Activated T-cell treated with anti-CD3 and anti-CD28 coated beads for 48 hours (primary cell): ENCODE measurements around the gene CACNA2D4.

Experiments used
- DNase-seq: peaks from one replicate; pipeline ENCODE4 v3.0.0-alpha.2; 2020; ENCODE audit warnings: low read depth

CACNA2D4 gene

GRCh38 chr12:1870998-1871917, 47.2 kb downstream of the CACNA2D4 start:
- no peak for DNase-seq

DNA sequence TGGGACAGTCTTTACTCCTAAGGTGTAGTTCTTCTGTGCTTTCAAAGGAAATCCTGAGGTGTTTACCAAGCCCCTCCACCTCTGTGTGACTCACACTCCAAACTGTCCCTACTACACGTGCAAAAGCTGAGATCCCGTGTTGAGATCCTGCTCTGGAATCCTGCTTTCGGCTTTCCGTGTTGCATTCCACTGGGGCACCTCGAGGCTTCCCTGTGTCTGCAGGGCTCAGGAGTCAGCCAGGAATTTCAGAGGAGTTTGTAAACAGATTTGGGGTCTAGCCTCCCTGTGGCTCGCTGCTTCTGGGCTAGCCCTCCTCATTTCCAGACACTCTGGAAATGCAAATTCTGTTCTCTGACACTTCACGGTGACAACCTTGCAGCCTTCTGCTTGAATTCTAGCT, 48.4 kb downstream of the CACNA2D4 start:
- no peak for DNase-seq

GRCh38 chr12:1869145-1869544, 49.3 kb downstream of the CACNA2D4 start:
- no peak for DNase-seq

DNA sequence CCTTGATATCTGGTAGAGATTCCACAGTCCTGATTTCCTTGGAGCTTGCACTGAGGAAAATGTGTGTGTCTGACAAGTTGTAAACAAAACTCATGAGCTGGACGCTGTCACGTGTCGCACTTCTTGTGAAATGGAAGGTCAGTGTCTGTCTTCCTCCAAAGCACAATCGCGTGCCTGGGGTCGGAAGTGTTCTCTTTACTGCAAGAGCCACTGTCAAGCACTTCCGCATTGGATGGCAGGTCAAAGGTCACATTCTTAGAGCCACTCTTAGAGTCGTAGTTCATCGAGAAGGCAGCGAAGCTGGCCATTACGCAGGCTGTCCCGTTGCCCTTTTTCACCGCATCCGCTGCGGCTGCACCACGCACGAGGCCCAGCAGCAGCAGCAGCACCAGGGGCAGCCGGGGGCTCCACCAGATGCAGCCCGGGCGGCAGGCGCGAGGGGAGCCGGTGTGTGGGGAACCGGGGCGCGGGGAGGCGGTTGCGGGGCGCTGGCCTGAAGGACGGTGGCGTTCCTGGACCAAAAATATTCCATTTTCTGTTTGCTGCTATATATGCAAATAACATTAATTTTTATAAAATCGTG, 53.1 kb downstream of the CACNA2D4 start:
- no peak for DNase-seq

DNA sequence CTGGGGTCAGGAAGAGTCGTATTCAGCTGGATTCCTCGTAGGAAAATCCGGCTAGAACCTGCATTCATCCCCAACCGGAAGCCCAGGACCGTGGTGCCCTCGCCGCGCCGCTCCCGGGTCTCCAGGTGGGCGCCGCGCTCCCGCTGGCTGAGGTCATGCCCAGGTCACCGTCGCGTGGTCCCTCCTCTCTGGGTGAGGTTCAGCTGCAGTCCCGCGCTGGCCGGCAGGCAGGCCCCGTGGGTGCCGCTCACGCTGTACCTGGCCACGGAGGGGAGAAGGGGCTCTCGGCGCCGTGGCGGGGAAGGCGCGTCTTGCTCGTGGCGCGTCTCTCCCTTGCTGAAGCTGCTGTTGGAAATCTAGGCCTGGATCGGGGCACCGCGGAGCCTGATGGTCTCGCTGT, 53.6 kb downstream of the CACNA2D4 start:
- no peak for DNase-seq

DNA sequence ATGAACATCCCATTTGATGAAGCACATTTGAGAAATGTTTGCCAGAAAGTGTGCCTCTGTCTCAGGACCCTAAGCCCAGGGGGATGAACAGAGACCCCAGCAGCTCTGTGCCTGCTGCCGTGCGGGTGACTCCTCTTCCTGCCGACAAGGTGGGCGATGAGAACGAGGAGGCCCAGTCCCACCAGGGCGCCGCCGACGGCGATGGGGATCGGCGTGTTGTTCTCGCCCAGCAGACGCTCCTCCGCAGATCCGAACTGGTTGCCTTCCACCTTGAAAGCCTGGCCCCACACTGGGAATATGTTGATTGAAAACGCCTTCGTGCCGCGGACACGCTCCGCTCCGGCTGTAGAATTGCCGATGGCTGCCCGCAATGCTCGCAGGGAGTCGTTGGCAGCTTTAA, 54.0 kb downstream of the CACNA2D4 start:
- DNase-seq = no peak

DNA sequence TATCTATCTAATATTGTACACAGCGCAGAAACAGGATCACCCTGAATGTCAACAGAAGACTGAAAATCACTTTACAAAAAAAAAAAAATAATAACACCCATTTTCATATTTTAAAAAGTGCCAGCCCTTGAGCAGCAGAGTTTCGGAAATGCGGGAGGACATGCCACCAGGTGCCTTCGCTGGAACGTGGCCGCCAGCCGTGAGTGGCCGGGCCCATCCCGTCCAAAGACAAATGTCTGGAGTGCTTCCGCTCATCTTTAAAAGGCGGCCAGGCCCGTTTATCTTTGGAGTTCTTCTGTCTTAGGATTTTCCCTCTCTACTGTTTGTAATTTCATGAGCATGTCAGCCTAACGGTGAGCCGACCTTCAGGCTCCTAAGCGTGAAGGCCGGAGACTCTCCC, 54.6 kb downstream of the CACNA2D4 start:
- no peak for DNase-seq

DNA sequence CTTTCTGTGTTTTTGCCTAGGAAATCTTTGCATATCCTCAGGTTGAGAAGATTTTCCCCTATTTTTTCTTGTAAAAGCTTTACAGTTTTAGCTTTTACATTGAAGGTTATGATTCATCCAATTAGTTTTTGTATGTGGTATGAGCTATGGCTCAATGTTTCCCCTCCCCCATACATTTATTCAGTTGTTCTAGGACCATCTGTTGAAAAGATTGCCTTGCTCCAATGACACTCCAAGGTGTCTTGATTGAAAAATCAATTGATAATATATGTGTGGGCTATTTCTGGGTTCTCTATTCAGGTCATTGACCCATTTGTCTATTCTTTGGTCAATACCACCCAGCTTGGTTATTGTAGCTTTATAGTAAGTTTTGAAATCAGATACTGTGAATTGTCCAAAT, 55.5 kb downstream of the CACNA2D4 start:
- DNase-seq = no peak

DNA sequence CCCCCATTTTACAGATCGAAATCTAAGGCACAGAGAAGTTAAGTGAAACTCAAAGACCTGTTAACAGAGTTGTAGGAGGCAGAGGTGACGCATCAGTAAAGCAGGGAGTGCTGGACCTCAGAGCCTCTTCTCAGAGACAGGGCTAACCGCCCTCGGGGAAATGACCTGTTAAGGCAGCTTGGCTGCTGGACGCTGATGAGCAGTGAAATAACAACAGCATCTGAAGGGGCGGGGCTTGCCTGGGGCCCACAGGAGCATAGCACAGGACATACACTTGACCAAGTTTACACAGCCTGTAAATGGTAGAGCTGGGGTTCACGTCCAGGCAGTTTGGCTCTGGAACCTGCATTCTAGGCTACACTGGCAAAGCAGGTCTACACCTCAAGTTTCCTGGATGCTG, 58.8 kb downstream of the CACNA2D4 start:
- no peak for DNase-seq

GRCh38 chr12:1858456-1858855, 60.0 kb downstream of the CACNA2D4 start:
- DNase-seq = no peak

- DNase-seq = no peak
Measured at GRCh38 chr12:1857821-1858220, 60.6 kb downstream of the CACNA2D4 start.

- no peak for DNase-seq
Measured at GRCh38 chr12:1857086-1857485, 61.4 kb downstream of the CACNA2D4 start.

DNA sequence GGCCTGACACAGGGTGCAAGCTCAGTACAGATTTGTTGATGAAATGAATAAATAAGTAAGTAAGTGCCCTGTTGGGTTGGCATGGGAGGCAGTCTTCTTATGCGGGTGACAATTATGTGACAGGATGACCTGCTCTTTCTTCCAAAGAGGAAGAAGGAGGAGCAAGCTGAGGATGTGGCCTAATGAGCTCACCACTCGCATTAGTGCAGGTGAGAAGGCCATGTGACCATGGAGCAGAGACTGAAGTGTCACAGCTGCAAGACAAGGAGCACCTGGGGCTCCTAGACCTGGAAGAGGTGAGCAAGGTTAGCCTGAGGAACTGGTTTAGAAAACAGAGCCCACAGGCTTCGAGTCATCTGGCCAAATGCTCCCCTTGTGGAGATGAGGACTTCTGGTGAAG, 63.2 kb downstream of the CACNA2D4 start:
- no peak for DNase-seq

DNA sequence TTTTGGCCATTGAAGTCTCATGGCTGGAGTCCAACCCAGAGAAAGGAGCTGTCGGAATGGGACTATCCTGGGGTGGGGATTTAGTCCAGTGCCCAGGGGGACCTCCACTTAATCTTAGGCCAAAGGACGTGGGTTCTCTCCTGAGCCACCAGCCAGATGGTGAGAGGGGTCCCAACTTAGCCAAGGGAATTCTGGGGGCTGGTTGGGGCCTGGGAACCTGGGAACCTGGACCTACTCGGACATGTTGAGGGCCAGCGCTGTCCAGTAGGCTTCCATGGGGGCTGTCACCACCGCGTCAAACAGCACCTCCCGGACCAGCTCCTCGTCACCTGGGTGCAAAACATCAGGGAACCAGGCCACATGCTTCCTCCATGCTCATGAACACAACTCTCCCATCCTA, 64.7 kb downstream of the CACNA2D4 start:
- no peak for DNase-seq

GRCh38 chr12:1852076-1852475, 66.4 kb downstream of the CACNA2D4 start:
- no peak for DNase-seq

GRCh38 chr12:1851151-1851701, 67.2 kb downstream of the CACNA2D4 start:
- no peak for DNase-seq

GRCh38 chr12:1848745-1849144, 69.7 kb downstream of the CACNA2D4 start:
- no peak for DNase-seq

GRCh38 chr12:1848146-1848545, 70.3 kb downstream of the CACNA2D4 start:
- DNase-seq = no peak

- no peak for DNase-seq
Measured at GRCh38 chr12:1847411-1847810, 71.0 kb downstream of the CACNA2D4 start.

DNA sequence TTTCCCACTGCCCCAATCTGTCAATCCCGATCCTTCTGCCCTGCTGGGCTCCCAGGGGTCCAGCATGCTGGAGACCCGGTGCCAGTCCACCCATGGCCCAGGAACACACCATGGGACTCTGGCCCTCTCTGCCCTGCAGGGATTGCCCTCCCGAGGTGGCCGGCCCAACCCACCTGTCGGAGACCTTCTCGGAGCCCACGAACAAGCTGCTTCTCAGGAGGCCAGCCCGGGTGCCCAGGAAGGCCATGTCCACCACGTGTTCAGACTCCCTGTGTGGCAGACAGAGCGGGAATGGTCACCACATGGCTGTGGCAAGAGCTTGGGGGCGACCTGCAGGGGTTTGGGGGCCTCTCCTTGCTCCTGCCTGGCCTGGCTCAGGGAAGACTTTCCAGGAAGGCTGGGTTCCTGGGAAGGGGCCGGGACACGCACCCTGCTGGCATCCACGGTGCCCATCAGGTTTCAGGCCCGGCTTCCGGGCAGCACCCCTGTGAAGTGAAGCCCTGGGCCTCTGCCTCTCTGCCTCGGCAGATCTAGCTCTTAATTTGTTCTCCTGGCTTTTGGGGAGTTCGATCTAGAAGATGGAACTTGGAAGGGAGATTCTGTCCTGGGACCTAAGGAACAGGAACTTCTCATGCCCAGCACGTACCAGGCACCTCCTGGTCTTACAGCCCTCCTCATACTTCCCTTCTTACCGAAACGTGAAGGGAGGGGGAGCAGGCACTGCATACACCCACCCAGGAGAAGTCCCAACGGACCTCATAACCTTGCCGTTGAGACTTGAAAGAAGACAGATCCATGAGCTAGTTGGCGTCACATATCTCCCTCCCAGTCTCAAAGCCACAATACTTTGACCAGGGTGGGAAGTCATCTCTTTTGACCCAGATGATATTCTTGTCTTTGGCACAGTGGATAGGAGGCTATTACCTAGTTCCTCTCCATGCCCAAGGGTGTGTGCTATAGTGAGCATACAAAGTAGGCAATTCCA, 71.7 kb downstream of the CACNA2D4 start:
- no peak for DNase-seq

GRCh38 chr12:1845886-1846285, 72.6 kb downstream of the CACNA2D4 start:
- no peak for DNase-seq

GRCh38 chr12:1845427-1845826, 73.0 kb downstream of the CACNA2D4 start:
- DNase-seq = no peak
